ENCODE results near the gene TCF7.

DNA sequence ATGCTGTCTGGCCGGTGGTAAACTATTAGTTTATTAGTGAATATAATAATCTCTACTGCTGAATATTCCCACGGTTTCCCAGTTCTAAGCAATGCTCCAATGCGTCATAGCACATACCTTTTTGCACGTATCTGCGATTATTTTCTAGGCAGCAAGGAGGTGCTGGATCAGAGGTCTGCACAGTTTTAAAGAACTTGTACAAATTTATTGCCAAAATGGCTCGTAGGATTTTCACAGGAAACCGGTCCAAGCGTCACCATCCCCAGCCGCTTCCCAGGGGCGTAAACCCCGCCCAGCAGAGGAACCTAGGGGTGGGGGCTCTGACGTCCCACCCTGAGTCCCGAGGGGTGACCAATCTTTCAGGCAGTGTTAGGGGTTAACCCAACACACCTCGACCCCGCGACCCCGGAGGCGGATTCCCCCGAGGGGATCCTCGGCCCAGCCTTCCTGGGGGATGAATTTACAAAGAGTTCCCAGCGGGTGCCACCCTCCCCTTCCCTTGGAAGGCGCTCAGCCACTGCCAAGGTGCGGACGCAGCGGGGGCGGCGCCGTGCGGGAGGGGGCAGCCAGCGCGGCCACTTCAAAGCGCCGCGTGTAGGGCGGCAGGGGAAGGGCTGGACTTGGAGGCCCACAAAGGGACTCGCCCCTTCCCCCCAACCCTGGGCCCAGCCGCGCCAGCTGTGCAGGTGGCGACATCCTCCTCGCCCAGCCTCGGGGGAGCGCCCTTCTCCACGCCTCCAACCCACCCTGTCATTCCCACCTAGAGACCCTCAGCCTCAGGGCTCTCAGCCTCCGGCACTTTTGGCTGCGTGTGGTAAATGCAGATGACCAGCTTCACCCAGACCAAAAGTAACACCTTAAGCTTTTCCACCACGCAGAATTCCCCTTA, 43.5 kb upstream of the TCF7 start:
- TF ChIP-seq, protein P1, sequence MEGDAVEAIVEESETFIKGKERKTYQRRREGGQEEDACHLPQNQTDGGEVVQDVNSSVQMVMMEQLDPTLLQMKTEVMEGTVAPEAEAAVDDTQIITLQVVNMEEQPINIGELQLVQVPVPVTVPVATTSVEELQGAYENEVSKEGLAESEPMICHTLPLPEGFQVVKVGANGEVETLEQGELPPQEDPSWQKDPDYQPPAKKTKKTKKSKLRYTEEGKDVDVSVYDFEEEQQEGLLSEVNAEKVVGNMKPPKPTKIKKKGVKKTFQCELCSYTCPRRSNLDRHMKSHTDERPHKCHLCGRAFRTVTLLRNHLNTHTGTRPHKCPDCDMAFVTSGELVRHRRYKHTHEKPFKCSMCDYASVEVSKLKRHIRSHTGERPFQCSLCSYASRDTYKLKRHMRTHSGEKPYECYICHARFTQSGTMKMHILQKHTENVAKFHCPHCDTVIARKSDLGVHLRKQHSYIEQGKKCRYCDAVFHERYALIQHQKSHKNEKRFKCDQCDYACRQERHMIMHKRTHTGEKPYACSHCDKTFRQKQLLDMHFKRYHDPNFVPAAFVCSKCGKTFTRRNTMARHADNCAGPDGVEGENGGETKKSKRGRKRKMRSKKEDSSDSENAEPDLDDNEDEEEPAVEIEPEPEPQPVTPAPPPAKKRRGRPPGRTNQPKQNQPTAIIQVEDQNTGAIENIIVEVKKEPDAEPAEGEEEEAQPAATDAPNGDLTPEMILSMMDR (conservative IDR thresholded peaks at IDR 0.05) = no peak
- no peak for TF ChIP-seq ZFX (IDR thresholded peaks at IDR 0.05)

Measured in C4-2B (cell line).